ENCODE results near the gene CASZ1. TPM values are rescaled to one million over a fixed set of nuclear protein-coding genes. Genes with fewer than 3 reads are reported as not detected.

Gene CASZ1
- total RNA-seq, 1 donor from 2014 or later = 63.6 TPM

DNA sequence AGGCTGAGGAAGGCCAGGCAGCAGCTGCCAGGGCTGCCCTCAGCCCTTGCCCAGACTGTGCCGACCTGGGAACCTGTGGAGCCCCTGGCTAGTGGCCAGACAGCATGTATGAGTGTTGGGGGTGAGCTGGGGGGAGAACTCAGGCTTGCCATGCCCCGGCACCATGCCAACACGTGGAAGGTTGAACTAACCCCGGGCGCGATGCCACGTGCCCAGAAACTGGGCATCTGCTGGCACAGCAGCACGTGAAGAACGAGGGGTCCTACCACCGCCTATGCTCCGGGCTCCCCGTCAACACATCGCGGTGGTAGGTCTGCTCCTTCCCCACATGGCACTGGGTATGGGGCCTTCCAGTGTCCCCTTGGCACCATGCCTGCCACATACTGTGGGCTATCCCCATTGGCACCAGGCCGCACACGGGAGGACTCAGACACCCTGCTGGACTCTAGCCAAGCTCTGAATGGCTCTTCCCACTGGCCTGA is 68.7 kb downstream of the CASZ1 start:
- intact Hi-C loops (cut with DNase I) = no loop called here
- no peaks in the 10 kb centered on the region for H3K36me3 ChIP-seq
- no peak overlapping the region for H3K27ac ChIP-seq
- H3K4me3 ChIP-seq = no peak overlapping the region
- H3K27me3 ChIP-seq = no peaks in the 10 kb centered on the region
- TF ChIP-seq CTCF (IDR thresholded peaks at IDR 0.05) = no peak
- H3K9me3 ChIP-seq = no peaks in the 10 kb centered on the region
- peaks cover 16% of the 10 kb centered on the region for H3K4me1 ChIP-seq
- no peak for ATAC-seq
- no peak for DNase-seq

- intact Hi-C loops (cut with DNase I) = no loop called here
- H3K4me1 ChIP-seq = peaks cover 16% of the 10 kb centered on the region
Observed at GRCh38 chr1:10726355-10726754, 70.1 kb downstream of the CASZ1 start.

DNA sequence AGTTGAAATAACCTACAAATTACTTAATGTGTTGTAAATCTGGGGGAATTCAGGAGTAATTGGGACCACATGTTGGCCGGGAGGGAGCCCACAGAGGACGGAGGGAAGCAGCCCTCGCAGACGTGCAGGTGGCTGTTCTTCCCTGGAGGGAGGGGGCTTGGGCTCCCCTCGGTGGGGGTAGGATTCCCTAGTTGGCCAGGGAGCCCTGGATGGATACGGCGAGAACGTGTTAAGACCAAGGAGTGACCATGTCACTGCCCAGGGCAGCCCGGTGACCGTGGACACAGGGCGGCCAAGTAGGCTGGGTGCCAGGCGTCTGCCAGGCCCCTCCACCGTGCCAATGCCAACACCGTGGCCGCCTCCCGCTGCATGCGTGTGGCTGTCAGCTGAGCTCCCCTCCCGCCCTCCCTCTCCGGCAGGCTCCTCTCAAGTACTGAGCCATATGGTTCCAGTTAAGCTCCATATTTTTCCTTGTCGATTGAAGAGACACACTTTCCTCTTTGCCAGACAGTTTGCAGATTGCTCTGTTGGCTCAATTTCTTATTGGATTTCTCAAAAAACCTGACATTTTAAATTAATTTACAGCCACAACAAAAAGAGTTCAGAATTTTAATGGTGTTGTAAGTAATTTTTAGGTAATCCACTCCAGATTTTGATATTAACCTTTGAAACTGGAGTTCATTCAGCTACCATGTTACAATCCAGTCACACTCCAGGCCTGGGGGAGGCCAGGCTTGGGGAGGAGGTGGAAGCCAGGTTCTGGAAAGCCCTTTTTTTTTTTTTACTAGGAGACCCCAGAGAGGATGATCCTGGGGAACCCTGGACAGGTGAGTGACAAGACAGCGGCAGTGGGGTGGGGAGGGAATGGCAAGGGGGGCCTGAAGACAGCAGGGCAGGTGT is 71.2 kb downstream of the CASZ1 start:
- Histone ChIP-seq H3K4me1 (peaks cover 16% of the 10 kb centered on the region), H3K4me3 (no peak overlapping the region), H3K9me3 (no peaks in the 10 kb centered on the region), H3K36me3 (no peaks in the 10 kb centered on the region), H3K27me3 (no peaks in the 10 kb centered on the region), H3K27ac (peak overlapping the region; percentile 88)
- TF ChIP-seq CTCF (IDR thresholded peaks at IDR 0.05) = no peak
- DNase-seq (peak; percentile 84), ATAC-seq (peak; percentile 50)
- intact Hi-C loops (cut with DNase I) = no loop called here

More at GRCh38 chr1:10726355-10726754, 70.1 kb downstream of the CASZ1 start:
- ATAC-seq = peak; percentile 54
- Histone ChIP-seq H3K27me3 (no peaks in the 10 kb centered on the region), H3K4me3 (no peak overlapping the region), H3K27ac (peak overlapping the region; percentile 38), H3K36me3 (no peaks in the 10 kb centered on the region), H3K9me3 (no peaks in the 10 kb centered on the region)
- DNase-seq = peak; percentile 84
- TF ChIP-seq CTCF (IDR thresholded peaks at IDR 0.05) = no peak

- no peak for TF ChIP-seq CTCF (IDR thresholded peaks at IDR 0.05)
- H3K4me3 ChIP-seq = no peak overlapping the region
- H3K4me1 ChIP-seq = peaks cover 16% of the 10 kb centered on the region
- DNase-seq (no peak), ATAC-seq (no peak)
- intact Hi-C loops (cut with DNase I) = no loop called here
- H3K27me3 ChIP-seq = no peaks in the 10 kb centered on the region
- H3K27ac ChIP-seq = peak overlapping the region; percentile 88
- no peaks in the 10 kb centered on the region for H3K36me3 ChIP-seq
- H3K9me3 ChIP-seq = no peaks in the 10 kb centered on the region
Observed at GRCh38 chr1:10724511-10724910, 71.9 kb downstream of the CASZ1 start.

GRCh38 chr1:10724052-10724494 is 72.4 kb downstream of the CASZ1 start:
- peaks cover 16% of the 10 kb centered on the region for H3K4me1 ChIP-seq
- no peaks in the 10 kb centered on the region for H3K27me3 ChIP-seq
- H3K9me3 ChIP-seq = no peaks in the 10 kb centered on the region
- ATAC-seq = peak; percentile 75
- TF ChIP-seq CTCF (IDR thresholded peaks at IDR 0.05) = no peak
- peak; percentile 86 for DNase-seq
- H3K4me3 ChIP-seq = no peak overlapping the region
- peak overlapping the region; percentile 88 for H3K27ac ChIP-seq
- H3K36me3 ChIP-seq = no peaks in the 10 kb centered on the region
- intact Hi-C loops (cut with DNase I) = no loop called here
